NCI-H1694 (cell line): ENCODE results near the gene MYL4.

Source experiments
- DNase-seq: peaks from one replicate; lab custom pipeline; 2025; lab: John Stamatoyannopoulos, UW

Gene MYL4

DNA sequence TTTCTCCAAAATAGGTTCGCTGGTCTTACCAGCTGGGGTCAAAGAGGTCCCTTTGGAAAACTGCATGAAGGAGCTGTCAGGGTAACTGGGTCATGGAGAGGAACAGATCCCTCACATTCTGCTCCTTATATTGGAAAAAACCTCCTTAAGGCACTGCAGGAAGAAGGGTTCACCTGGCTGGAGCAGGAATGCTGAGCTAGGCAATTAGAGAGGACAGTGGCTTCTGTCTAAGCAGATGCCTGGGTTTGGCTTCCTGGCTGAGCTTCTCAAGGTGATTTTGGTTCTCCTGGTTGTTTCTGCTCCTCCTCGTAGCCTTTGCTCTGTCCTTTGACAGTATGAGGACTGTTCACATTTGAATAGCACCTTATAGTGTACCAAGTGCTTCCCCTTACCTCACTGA is 64.1 kb downstream of the MYL4 start:
- DNase-seq, result no peak
